HG02798 (cell line): ENCODE measurements around the gene DHRS7B.
A peak's percentile ranks its signal among the peaks of the same experiment; 100 is the strongest.
"Not testable (repeated sequence)": the region's sequence is repeated elsewhere in the genome, so short reads cannot be mapped to it uniquely, and the experiment has no call there.

Source experiments
- ATAC-seq: cut with Tn5 transposase; IDR thresholded peaks from one replicate; pipeline ENCODE4 v1.9.1; 2021; ENCODE audit warnings: mild to moderate bottlenecking; ENCODE audit not compliant: unreplicated experiment, poor library complexity

Gene DHRS7B

GRCh38 chr17:21107067-21107650 is 19.6 kb upstream of the DHRS7B start:
- not testable (repeated sequence) for ATAC-seq

DNA sequence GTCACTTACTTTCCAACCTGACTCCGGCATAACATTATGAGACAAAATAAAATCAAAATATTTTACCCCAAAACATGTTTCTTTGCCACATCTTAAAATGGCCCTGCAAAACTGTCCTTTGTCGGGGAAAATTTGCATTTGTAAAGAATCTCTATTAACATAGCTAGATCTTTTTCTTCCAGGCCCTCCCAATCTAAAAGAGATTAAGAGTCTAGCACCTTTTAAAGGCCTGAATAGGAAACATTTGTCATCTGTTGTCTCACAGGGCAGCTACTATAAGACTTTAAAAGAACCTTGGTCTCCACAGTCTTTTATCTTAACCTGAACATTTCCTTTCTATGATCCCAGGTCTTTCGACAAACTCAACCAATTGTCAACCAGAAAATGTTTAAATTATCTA is 18.1 kb upstream of the DHRS7B start:
- ATAC-seq = no peak

DNA sequence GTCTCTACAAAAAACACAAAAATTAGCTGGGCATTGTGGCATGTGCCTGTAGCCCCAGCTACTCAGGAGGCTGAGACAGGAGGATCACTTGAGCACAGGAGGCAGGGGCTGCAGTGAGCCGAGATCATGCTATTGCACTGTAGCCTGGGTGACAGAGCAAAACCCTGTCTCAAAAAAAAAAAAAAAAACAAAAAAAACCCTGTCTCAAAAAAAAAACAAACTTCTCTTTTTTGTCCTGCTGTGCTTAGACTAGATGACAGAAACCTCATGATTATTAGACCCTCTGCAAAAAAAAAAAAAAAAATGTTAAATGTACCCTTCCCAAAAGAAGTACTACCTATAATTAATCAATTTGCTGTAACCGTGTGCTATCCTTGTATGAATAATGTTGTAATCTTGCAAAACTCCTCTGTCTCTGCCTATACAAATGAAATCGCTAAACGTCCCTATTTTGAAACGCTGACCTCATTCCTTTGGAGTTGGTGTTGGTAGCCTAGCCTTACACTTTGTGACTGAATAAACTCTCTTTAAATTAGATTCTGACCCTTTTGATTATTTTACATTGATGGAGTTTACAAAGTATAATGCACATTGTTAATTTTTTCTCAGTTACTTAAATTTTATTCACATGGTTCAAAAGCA is 13.6 kb upstream of the DHRS7B start:
- ATAC-seq = no peak

DNA sequence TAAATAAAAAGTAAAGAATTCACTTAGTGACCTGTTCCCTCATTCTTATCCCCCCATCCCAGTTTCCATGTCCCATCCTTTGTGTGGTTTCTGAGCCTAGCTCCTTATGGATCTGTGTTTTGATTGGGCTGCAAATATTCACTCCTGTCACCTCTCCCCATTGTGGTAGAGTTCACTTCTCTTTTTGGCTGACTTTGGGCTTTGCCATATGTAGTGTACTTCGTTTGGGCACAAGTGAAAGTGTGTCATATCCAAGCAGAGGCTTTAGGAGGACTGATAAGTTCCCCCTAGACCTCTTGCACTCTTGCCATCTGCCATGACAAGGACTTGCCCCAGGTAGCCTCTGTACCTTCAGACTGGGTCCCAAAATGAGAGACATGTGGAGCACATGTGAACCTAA is 13.0 kb upstream of the DHRS7B start:
- no peak for ATAC-seq

DNA sequence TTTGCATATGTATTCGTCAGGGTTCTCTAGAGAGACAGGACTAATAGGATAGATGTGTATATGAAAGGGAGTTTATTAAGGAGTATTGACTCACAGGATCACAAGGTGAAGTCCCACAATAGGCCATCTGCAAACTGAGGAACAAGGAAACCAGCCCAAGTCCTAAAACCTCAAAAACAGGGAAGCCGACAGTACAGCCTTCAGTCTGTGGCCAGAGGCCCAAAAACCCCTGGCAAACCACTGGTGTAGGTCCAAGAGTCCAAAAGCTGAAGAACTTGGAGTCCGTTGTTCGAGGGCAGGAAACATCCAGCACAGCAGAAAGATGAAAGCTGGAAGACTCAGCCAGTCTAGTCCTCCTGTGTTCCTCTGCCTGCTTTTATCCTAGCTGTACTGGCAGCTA is 12.0 kb upstream of the DHRS7B start:
- ATAC-seq = not testable (repeated sequence)

- peak; percentile 37 for ATAC-seq
Measured at GRCh38 chr17:21119247-21119918, 7.4 kb upstream of the DHRS7B start.

- no peak for ATAC-seq
Measured at GRCh38 chr17:21119919-21120249, 6.9 kb upstream of the DHRS7B start.

GRCh38 chr17:21124086-21124485 is 2.7 kb upstream of the DHRS7B start:
- ATAC-seq = no peak

DNA sequence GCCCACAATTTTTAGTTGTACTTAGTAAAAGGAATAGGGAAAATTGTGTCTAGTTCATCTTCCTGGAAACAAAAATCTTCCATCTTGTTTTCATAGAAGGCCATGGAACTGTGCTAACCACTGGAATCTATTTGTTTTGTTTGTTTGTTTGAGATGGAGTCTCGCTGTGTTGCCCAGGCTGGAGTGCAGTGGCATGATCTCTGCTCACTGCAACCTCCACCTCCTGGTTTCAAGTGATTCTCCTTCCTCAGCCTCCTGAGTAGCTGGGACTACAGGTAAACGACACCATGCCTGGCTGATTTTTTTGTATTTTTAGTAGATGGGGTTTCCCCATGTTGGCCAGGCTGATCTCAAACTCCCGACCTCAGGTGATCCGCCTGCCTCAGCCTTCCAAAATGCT is 2.2 kb upstream of the DHRS7B start:
- not testable (repeated sequence) for ATAC-seq

GRCh38 chr17:21125862-21126261 is 902 bp upstream of the DHRS7B start:
- no peak for ATAC-seq

DNA sequence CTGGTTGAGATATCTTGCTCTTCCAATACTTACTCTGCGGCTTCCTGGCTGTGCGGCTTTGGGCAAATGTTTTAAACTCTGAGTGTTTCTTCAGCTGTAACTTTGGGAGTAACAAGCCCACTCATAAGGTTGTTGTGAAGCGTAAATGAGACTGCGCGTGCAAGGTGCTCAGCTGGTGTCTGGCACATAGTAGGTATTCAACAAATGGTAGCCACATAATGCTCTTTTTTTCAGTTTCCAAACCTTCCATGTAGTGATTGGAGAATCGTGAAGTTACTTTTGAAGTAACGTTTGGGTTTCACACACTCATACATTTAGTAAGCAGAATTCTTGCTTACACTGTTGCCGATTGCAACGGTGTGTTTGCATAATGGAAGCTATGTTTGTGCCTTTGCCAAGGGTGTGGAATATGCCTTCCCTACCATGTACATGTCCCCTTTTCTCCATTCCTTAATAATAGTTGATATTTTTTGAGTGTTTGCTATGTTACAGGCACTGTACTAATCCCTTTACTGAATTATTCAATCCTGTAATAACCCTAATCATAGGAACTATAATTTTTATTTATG is 829 bp downstream of the DHRS7B start:
- no peak for ATAC-seq

DNA sequence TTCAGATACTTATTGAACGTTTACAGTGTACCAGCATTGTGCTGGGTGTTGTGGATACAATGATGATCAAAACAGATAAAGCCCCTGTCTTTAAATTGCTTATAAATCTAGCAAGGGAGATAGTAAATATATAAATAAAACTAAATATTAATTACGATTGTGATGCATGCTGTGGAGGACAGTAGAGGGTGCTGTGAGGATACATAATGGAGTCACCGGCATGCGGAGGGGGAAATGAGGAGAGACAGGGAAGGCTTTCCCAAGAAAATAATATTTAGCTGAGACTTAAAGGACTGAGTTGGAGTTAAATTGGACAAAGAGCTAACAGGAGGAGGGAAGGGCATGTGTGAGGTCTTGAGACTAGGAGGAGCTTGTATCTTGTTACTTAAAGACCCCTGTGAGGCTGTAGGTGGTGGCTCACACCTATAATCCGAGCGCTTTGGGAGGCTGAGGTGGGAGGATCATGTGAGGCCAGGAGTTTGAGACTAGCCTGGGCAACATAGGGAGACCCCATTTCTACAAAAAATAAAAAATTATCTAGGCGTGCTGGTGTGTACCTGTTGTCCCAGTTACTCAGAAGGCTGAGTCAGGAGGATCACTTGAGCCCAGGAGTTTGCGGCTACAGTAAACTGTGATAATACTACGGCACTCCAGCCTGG is 2.4 kb downstream of the DHRS7B start:
- ATAC-seq = no peak

GRCh38 chr17:21131137-21131536 is 4.4 kb downstream of the DHRS7B start:
- ATAC-seq = no peak

DNA sequence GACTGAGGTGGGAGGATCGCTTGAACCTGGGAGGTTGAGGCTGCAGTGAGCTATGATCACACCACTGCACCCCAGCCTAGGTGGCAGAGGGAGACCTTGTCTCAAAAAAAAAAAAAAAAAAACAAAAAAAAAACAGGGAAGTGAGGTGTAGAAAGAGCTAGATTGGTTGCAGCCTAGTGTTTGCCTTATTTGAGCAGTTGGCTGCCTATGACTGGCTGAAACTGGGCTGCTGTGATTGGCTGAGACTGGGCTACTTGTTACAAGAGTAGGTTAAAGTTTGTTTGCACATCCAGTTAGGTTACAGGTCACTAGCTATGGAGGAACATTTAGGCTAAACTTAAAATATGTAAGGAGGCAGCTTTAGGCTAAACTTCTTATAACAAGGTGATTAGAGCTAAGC is 5.7 kb downstream of the DHRS7B start:
- ATAC-seq = no peak

- ATAC-seq = no peak
Measured at GRCh38 chr17:21134559-21134958, 7.8 kb downstream of the DHRS7B start.

GRCh38 chr17:21140911-21141310 is 14.1 kb downstream of the DHRS7B start:
- peak; percentile 62 for ATAC-seq

DNA sequence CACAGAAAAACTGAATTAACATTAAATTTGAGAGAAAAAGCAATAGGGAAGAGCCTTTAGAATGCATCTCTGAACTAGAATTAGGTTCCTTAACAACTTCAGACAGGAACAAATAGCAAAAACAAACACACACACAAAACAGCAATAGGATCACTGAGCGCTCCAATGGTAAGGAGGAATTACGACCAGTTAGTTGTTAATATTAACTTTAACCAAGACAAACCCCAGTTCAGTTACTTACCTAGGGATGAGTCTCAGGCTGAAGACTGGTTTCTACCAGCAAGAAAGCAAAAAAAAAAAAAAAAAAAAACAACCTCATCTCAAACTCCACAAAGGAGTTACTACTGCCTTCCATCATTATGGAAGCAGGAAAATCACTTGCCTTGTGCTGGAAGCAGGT is 14.6 kb downstream of the DHRS7B start:
- ATAC-seq = no peak

GRCh38 chr17:21142065-21142464 is 15.3 kb downstream of the DHRS7B start:
- not testable (repeated sequence) for ATAC-seq

- no peak for ATAC-seq
Measured at GRCh38 chr17:21143695-21144094, 16.9 kb downstream of the DHRS7B start.

GRCh38 chr17:21144299-21144698 is 17.5 kb downstream of the DHRS7B start:
- not testable (repeated sequence) for ATAC-seq

DNA sequence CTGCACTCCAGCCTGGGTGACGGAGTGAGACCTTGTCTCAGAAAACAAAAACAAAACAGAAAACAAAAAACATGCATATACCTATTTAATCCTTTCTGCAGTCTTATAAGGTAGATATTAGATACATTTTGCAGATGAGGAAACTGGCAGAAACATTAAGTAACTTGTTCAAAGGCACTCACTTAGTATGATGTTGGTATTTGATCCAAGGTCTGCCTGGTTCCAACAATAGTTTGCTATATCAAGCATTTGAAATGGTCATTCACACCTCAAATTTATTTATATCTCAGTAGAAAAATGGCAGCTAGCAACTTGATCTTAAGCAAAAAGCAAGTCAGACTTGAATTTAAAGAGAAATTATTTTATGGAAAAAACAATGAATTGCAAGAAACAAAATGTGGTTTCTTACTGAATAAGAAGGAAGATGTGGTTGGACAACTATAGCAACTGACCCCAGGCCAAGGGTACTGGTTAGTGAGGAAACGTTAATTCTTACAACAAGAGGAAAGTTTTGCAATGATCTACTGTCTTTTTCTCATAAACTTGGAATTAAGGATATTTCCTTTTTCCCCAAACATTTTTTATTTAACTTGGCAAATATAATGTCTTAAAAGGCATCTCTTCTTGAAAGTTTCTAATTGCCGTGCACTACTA is 19.7 kb downstream of the DHRS7B start:
- no peak for ATAC-seq
